ENCODE measurements around the gene MAN1A1.

GRCh38 chr6:119161438-119161837 lies 188.1 kb downstream of the MAN1A1 start:
- TF ChIP-seq, protein P1, sequence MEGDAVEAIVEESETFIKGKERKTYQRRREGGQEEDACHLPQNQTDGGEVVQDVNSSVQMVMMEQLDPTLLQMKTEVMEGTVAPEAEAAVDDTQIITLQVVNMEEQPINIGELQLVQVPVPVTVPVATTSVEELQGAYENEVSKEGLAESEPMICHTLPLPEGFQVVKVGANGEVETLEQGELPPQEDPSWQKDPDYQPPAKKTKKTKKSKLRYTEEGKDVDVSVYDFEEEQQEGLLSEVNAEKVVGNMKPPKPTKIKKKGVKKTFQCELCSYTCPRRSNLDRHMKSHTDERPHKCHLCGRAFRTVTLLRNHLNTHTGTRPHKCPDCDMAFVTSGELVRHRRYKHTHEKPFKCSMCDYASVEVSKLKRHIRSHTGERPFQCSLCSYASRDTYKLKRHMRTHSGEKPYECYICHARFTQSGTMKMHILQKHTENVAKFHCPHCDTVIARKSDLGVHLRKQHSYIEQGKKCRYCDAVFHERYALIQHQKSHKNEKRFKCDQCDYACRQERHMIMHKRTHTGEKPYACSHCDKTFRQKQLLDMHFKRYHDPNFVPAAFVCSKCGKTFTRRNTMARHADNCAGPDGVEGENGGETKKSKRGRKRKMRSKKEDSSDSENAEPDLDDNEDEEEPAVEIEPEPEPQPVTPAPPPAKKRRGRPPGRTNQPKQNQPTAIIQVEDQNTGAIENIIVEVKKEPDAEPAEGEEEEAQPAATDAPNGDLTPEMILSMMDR (IDR thresholded peaks at IDR 0.05): no peak
- no peak for TF ChIP-seq POLR2A (IDR thresholded peaks at IDR 0.05)

Measured in right lobe of liver (tissue), 4 donors.